ENCODE data around the gene ANO9.

The ANO9 gene

GRCh38 chr11:441418-442274 lies at the start of gene ANO9:
TSS of gene ANO9 (minus strand) at chr11:442011. CDS start at chr11:441926, 85 bp downstream.
- DNase-seq, result no peak

- no peak for DNase-seq
These were observed 49.5 kb upstream of the ANO9 start for GRCh38 chr11:491358-491757.

- no peak for DNase-seq
These were observed 49.1 kb upstream of the ANO9 start for GRCh38 chr11:490930-491260.

- DNase-seq, result no peak
These were observed 48.5 kb upstream of the ANO9 start for GRCh38 chr11:490186-490929.

GRCh38 chr11:489610-490185 lies 47.9 kb upstream of the ANO9 start:
- DNase-seq, result no peak

GRCh38 chr11:488992-489391 lies 47.2 kb upstream of the ANO9 start:
- no peak for DNase-seq

GRCh38 chr11:488579-488978 lies 46.8 kb upstream of the ANO9 start:
- DNase-seq, result no peak

GRCh38 chr11:488062-488461 lies 46.3 kb upstream of the ANO9 start:
- DNase-seq, result no peak

- DNase-seq, result no peak
These were observed 45.8 kb upstream of the ANO9 start for GRCh38 chr11:487571-488021.

- DNase-seq, result no peak
These were observed 44.4 kb upstream of the ANO9 start for GRCh38 chr11:486189-486588.

- DNase-seq, result no peak
These were observed 42.8 kb upstream of the ANO9 start for GRCh38 chr11:484616-485015.

GRCh38 chr11:479311-479710 lies 37.5 kb upstream of the ANO9 start:
- no peak for DNase-seq

- peak in 1 of 2 experiments; percentile 25 for DNase-seq
These were observed 35.4 kb upstream of the ANO9 start for GRCh38 chr11:477052-477715.

- no peak for DNase-seq
These were observed 34.6 kb upstream of the ANO9 start for GRCh38 chr11:476416-476815.

- no peak for DNase-seq
These were observed 34.1 kb upstream of the ANO9 start for GRCh38 chr11:475941-476340.

- no peak for DNase-seq
These were observed 33.2 kb upstream of the ANO9 start for GRCh38 chr11:474914-475506.

- no peak for DNase-seq
These were observed 32.4 kb upstream of the ANO9 start for GRCh38 chr11:473962-474785.

- DNase-seq, result no peak
These were observed 31.6 kb upstream of the ANO9 start for GRCh38 chr11:473415-473814.

- DNase-seq, result no peak
These were observed 31.0 kb upstream of the ANO9 start for GRCh38 chr11:472816-473215.

- no peak for DNase-seq
These were observed 30.5 kb upstream of the ANO9 start for GRCh38 chr11:472272-472671.

GRCh38 chr11:471468-472145 lies 29.8 kb upstream of the ANO9 start:
- no peak for DNase-seq
